ENCODE results near the gene PAK4.
"Not testable (repeated sequence)": the region's sequence is repeated elsewhere in the genome, so short reads cannot be mapped to it uniquely, and the experiment has no call there.

PAK4 gene

GRCh38 chr19:39130337-39131254 lies 5.0 kb downstream of the PAK4 start:
- no peak for DNase-seq

- DNase-seq: no peak
Observed at GRCh38 chr19:39131255-39131755, 5.7 kb downstream of the PAK4 start.

- no peak for DNase-seq
Observed at GRCh38 chr19:39132344-39132969, 6.9 kb downstream of the PAK4 start.

- no peak for DNase-seq
Observed at GRCh38 chr19:39133431-39134270, 8.1 kb downstream of the PAK4 start.

- DNase-seq: no peak
Observed at GRCh38 chr19:39135701-39136100, 10.1 kb downstream of the PAK4 start.

GRCh38 chr19:39136225-39136940 lies 10.8 kb downstream of the PAK4 start:
- no peak for DNase-seq

GRCh38 chr19:39137131-39137530 lies 11.5 kb downstream of the PAK4 start:
- DNase-seq: no peak

GRCh38 chr19:39138221-39139211 lies 12.9 kb downstream of the PAK4 start:
- no peak for DNase-seq

- no peak for DNase-seq
Observed at GRCh38 chr19:39139305-39139874, 13.8 kb downstream of the PAK4 start.

- DNase-seq: no peak
Observed at GRCh38 chr19:39139971-39140453, 14.4 kb downstream of the PAK4 start.

GRCh38 chr19:39140594-39140993 lies 15.0 kb downstream of the PAK4 start:
- no peak for DNase-seq

- no peak for DNase-seq
Observed at GRCh38 chr19:39141929-39142328, 16.3 kb downstream of the PAK4 start.

GRCh38 chr19:39142630-39143029 lies 17.0 kb downstream of the PAK4 start:
- DNase-seq: no peak

- not testable (repeated sequence) for DNase-seq
Observed at GRCh38 chr19:39143757-39144289, 18.2 kb downstream of the PAK4 start.

- no peak for DNase-seq
Observed at GRCh38 chr19:39144290-39145071, 18.9 kb downstream of the PAK4 start.

- DNase-seq: no peak
Observed at GRCh38 chr19:39145180-39145953, 19.8 kb downstream of the PAK4 start.

GRCh38 chr19:39146091-39146490 lies 20.5 kb downstream of the PAK4 start:
- no peak for DNase-seq

- no peak for DNase-seq
Observed at GRCh38 chr19:39146686-39147450, 21.3 kb downstream of the PAK4 start.
